NCI-H226 (cell line): ENCODE results near the gene EXOC1L.

Experiments used
- DNase-seq: peaks from one replicate; pipeline ENCODE4 v3.0.0-alpha.2; 2015

The EXOC1L gene

DNA sequence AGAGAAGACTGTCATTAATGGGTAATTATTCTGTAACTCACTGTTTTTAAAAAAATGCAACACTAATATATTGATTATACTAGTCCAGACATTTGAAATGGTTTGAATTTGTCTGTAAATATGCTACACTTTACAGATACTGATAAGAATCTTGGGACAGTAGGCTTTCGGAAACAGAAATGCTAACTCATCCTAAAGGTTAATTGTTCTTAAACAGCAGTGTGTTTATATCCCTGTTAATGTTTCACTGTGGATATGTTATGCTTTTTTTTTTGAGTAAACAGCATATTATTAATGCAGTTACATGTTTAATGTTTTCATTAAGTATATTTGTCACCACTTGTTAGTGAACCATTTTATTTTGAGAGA lies 65.2 kb downstream of the EXOC1L start:
- no peak for DNase-seq
